CD4-positive, CD25-positive, alpha-beta regulatory T cell (primary cell): Measurements from ENCODE around the gene CPVL. TPM values are rescaled to one million over a fixed set of nuclear protein-coding genes. Genes with fewer than 3 reads are reported as not detected.

Experiments used
- ATAC-seq, 2 donors: fragments of 150-1000 bp; cut with Tn5 transposase; one replicate each; pipeline ENCODE4 v1.10.0; 2021; ENCODE audit warnings: low read depth in 2 of 2, moderate number of reproducible peaks in 2 of 2, moderate library complexity in 1 of 2
- DNase-seq, 3 donors: peaks; one replicate each; pipeline versions ENCODE4 v3.0.0 to v3.0.0-alpha.2; 2012 to 2022; ENCODE audit warnings: mixed read lengths in 1 of 3
- H3K27ac ChIP-seq: one replicate; pipeline ENCODE4 v1.7.0; 2013; ENCODE audit warnings: mild to moderate bottlenecking, low read length; ENCODE audit not compliant: insufficient read depth, poor library complexity, severe bottlenecking
- H3K27me3 ChIP-seq: one replicate; pipeline ENCODE4 v1.7.0; 2013; ENCODE audit warnings: low read length; ENCODE audit not compliant: control insufficient read depth, insufficient read depth
- H3K36me3 ChIP-seq: one replicate; pipeline ENCODE4 v1.7.0; 2013; ENCODE audit warnings: mild to moderate bottlenecking, low read length, moderate library complexity; ENCODE audit not compliant: control insufficient read depth, insufficient read depth
- H3K4me1 ChIP-seq: 2 replicates; pipeline ENCODE4 v1.7.0; 2013; ENCODE audit warnings: mild to moderate bottlenecking, low read length; ENCODE audit not compliant: insufficient read depth, control insufficient read depth, poor library complexity, severe bottlenecking
- H3K4me3 ChIP-seq: one replicate; pipeline ENCODE4 v1.7.0; 2013; ENCODE audit warnings: low read depth, mild to moderate bottlenecking, low read length, moderate library complexity
- H3K9me3 ChIP-seq, 2 experiments: 1 replicate in 1 of 2; 2 replicates in 1 of 2; pipeline ENCODE4 v1.7.0; 2013; ENCODE audit warnings: low read length in 2 of 2, mild to moderate bottlenecking in 1 of 2, moderate library complexity in 1 of 2; ENCODE audit not compliant: control insufficient read depth in 2 of 2
- H3K27ac Mint-ChIP-seq, 3 donors: one replicate each; pipeline ENCODE4 v1.8.0; 2020 to 2022; ENCODE audit warnings: mild to moderate bottlenecking in 3 of 3, mixed read lengths in 3 of 3, moderate library complexity in 2 of 3
- H3K27me3 Mint-ChIP-seq: one replicate; pipeline ENCODE4 v1.8.0; 2022; ENCODE audit warnings: mild to moderate bottlenecking, mixed read lengths
- H3K36me3 Mint-ChIP-seq: one replicate; pipeline ENCODE4 v1.8.0; 2020; ENCODE audit warnings: mixed read lengths
- H3K4me1 Mint-ChIP-seq, 4 donors: one replicate each; pipeline ENCODE4 v1.8.0; 2020 to 2022; ENCODE audit warnings: mixed read lengths in 4 of 4, mild to moderate bottlenecking in 1 of 4
- H3K4me3 Mint-ChIP-seq, 4 donors: one replicate each; pipeline ENCODE4 v1.8.0; 2020 to 2022; ENCODE audit warnings: mild to moderate bottlenecking in 4 of 4, mixed read lengths in 4 of 4, moderate library complexity in 3 of 4
- H3K9me3 Mint-ChIP-seq, 7 donors: one replicate each; pipeline ENCODE4 v1.8.0; 2020 to 2022; ENCODE audit warnings: mixed read lengths in 7 of 7, mild to moderate bottlenecking in 3 of 7, moderate library complexity in 2 of 7
- polyA plus RNA-seq, 4 donors: library from polyadenylated mRNA; unstranded; fragments of 300-500 nt; fragmentation: Illumina TruSeq; gene quantifications; one replicate each; pipeline ENCODE4 v1.2.3, GENCODE V29; 2021
- total RNA-seq: library from RNA; stranded (reverse); gene quantifications from one replicate; pipeline ENCODE4 v1.2.3, GENCODE V29; 2022

The CPVL gene
- total and polyA plus RNA-seq, 5 donors from 2014 or later = 0.15 to 1.3 (median 0.77) TPM; not detected in 1

DNA sequence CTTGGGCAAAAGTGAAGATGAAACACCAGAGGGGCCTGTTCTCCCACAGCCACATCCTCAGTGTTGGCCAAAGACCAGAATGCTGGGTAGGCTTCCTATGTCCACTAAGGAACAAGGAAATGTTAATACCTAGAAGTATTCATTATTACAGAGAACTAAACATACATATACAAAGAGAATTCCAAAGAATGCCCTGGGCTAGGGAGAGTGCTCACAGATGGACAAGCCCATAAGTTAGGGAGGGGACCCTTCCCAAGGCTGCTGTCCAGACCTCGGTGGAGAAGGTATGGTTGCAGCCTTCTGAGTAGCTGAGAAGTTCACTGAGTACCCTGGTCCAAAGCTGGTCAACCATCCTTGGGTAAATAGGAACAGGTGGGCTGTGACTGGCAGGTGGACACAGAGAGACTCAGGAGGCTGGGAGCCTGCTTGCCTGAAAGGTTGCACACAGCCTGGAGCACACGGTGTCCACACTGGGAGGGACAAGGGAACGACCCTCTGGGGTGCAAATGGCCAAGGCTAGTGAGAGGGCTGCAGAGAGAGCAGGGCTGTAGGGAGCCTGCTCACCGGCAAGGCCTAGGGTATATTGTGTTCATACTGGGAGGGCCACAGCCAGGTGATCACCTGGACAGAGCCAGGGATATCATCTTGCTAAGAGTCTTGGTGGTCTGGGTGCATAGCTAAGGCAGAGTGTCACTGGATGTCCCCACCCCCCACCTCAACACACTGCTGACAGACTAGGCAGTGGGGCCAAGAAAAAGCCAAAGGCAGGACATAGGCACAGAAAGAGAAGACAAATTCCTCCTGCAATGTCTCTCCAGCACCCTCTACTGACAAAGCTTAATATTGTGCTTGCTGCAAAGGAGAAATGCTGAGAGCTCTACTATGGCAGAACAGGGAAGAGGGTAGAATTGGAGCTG, 40.3 kb downstream of the CPVL start:
- no peaks in the 10 kb centered on the region for H3K36me3 Mint-ChIP-seq
- ATAC-seq (no peak), DNase-seq (peak in 1 of 3 donors; percentile 55)
- H3K36me3 ChIP-seq = no peaks in the 10 kb centered on the region
- H3K27ac Mint-ChIP-seq = no peak overlapping the region
- no peaks in the 10 kb centered on the region for H3K27me3 ChIP-seq
- no peak overlapping the region for H3K27ac ChIP-seq
- no peak overlapping the region for H3K4me3 Mint-ChIP-seq
- H3K9me3 ChIP-seq = no peaks in the 10 kb centered on the region
- peaks cover 0 to 3% (median 0%) of the 10 kb centered on the region in 7 donors for H3K9me3 Mint-ChIP-seq
- no peaks in the 10 kb centered on the region for H3K4me1 ChIP-seq
- no peak overlapping the region for H3K4me3 ChIP-seq
- peaks cover 0 to 3% (median 0%) of the 10 kb centered on the region in 4 donors for H3K4me1 Mint-ChIP-seq
- H3K27me3 Mint-ChIP-seq = peaks cover 6% of the 10 kb centered on the region

DNA sequence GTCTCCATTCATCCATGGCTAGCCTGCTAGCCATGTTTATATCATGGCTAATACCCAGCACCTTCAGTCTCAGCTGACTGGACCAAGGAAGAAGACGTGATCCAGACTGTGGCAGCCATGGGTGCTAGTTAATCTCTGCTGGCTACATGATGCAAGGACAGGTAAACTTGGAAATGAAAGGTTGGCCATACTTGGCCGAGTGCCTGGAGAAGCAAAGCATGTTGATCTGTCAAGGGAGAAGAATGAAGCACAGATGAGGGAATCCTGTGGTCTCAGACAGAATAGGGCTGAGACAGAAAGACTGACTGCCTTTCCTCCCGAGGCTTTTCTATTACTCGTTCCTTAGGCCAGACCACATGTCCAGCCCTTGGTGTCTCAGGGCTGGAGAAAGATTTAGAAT, 41.1 kb downstream of the CPVL start:
- H3K4me1 Mint-ChIP-seq = peaks cover 0 to 3% (median 0%) of the 10 kb centered on the region in 4 donors
- Histone ChIP-seq H3K27me3 (no peaks in the 10 kb centered on the region), H3K4me1 (no peaks in the 10 kb centered on the region), H3K4me3 (no peak overlapping the region), H3K36me3 (no peaks in the 10 kb centered on the region), H3K9me3 (no peaks in the 10 kb centered on the region), H3K27ac (no peak overlapping the region)
- no peaks in the 10 kb centered on the region for H3K36me3 Mint-ChIP-seq
- DNase-seq = no peak
- H3K9me3 Mint-ChIP-seq = peaks cover 0 to 3% (median 0%) of the 10 kb centered on the region in 7 donors
- no peak overlapping the region for H3K4me3 Mint-ChIP-seq
- no peak overlapping the region for H3K27ac Mint-ChIP-seq
- no peak for ATAC-seq
- H3K27me3 Mint-ChIP-seq = peaks cover 6% of the 10 kb centered on the region

DNA sequence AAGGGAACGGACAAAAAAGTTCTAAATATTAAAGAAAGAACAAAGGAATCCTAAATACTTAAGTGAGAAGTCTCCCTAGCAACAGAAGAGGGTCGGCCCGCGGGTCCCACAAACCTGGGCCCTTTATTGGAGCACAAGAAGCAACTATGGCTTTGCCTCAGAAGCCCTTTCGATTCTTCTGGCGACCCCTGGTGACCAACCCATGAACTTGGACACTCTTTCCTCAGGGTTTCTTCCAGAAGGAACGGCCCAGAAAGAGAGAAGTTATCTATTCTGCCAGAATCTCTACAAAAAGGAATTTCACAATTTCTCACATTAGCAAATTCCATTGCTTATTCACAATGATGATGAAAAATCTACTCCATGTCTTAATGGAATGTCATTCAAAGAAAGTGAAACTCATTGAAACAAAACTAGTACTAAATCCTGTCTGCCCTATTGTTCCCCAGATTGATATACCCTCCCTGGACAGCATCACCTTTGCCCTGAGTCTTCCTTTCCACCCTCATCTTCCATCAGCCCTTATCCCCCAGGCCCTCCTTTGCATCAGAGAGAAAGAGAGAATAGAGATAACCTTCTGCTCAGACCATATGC, 43.7 kb downstream of the CPVL start:
- Mint-ChIP-seq H3K4me3 (no peak overlapping the region), H3K9me3 (peaks cover 0 to 3% (median 0%) of the 10 kb centered on the region in 7 donors), H3K27me3 (no peaks in the 10 kb centered on the region), H3K4me1 (peaks cover 0 to 3% (median 0%) of the 10 kb centered on the region in 4 donors), H3K36me3 (no peaks in the 10 kb centered on the region), H3K27ac (no peak overlapping the region)
- no peaks in the 10 kb centered on the region for H3K27me3 ChIP-seq
- H3K36me3 ChIP-seq = no peaks in the 10 kb centered on the region
- DNase-seq (peak in 1 of 3 donors; percentile 49), ATAC-seq (no peak)
- no peak overlapping the region for H3K27ac ChIP-seq
- H3K4me1 ChIP-seq = no peaks in the 10 kb centered on the region
- no peak overlapping the region for H3K4me3 ChIP-seq
- H3K9me3 ChIP-seq = no peaks in the 10 kb centered on the region

DNA sequence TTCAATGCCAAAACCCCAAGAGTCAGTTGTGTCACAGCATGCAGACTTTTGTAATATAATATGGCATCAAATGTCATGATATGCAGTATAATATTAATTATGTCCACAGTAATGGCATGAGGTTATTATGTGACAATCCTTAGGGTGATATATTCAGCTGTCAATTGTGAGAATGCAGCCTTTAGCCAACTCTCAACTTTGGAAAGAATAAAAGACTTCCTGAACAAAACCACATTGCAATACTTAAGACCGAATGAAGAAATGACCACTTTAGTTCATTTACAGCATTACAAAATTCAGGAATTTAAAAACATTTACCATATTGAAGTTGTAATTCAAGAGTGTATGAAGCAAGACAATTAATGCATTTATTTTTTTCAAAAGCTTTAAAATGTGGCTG, 45.4 kb downstream of the CPVL start:
- H3K27me3 ChIP-seq = no peaks in the 10 kb centered on the region
- Mint-ChIP-seq H3K9me3 (peaks cover 0 to 3% (median 0%) of the 10 kb centered on the region in 7 donors), H3K27ac (no peak overlapping the region), H3K4me3 (no peak overlapping the region), H3K4me1 (peaks cover 0 to 3% (median 0%) of the 10 kb centered on the region in 4 donors), H3K36me3 (no peaks in the 10 kb centered on the region), H3K27me3 (peaks cover 5% of the 10 kb centered on the region)
- no peak overlapping the region for H3K4me3 ChIP-seq
- ATAC-seq (no peak), DNase-seq (no peak)
- H3K9me3 ChIP-seq = no peaks in the 10 kb centered on the region
- no peaks in the 10 kb centered on the region for H3K36me3 ChIP-seq
- H3K27ac ChIP-seq = no peak overlapping the region
- no peaks in the 10 kb centered on the region for H3K4me1 ChIP-seq

DNA sequence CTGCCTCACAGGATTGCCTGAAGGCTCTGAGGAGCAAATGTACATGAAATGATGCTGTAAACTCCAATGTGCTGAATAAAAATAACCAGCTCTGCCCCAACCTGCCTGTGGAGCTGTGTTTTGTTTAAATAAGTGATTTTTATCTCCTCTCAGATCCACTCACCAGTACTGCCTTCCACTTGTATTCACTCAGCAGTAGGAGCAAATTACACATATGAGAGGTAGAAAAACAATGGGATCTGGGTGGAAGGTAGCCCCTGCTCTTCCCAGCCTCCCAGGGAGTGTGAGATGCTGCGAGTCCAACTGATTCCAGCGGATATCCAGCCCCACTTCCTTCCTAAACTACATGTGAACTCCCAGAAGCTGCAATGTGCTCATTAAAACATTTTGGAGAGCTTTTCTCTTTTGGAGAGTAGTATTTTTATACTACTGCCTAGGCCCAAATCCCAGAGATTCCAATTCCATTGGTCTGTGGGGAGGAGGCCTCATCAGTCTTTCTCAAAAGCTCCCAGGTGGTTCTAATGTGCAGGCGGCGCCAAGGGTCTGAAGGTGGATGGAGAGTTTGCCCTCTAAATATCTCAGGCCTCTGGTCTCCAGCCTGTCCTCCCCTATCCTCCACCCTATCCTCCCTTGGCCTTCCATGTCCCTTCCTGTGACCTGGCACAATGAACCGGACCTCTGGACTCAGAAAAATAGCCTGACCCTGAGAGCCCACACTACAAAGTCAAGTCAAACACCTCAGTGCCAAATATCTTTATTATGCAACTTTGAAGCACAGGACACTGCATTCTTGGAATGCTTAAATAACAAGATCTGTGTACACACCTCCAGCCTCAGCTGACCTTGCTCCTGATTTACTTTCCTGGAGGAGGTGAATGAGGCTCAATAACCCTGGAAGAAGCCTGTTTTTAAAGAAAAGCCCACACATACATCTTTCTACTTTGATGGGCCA, 46.2 kb downstream of the CPVL start:
- H3K36me3 ChIP-seq = no peaks in the 10 kb centered on the region
- H3K36me3 Mint-ChIP-seq = no peaks in the 10 kb centered on the region
- H3K9me3 ChIP-seq = no peaks in the 10 kb centered on the region
- H3K27me3 Mint-ChIP-seq = peaks cover 5% of the 10 kb centered on the region
- no peaks in the 10 kb centered on the region for H3K27me3 ChIP-seq
- H3K27ac ChIP-seq = no peak overlapping the region
- H3K4me3 Mint-ChIP-seq = no peak overlapping the region
- H3K4me3 ChIP-seq = no peak overlapping the region
- H3K9me3 Mint-ChIP-seq = peaks cover 0 to 3% (median 0%) of the 10 kb centered on the region in 7 donors
- DNase-seq (no peak), ATAC-seq (no peak)
- H3K4me1 Mint-ChIP-seq = peaks cover 0 to 3% (median 0%) of the 10 kb centered on the region in 4 donors
- no peak overlapping the region for H3K27ac Mint-ChIP-seq
- H3K4me1 ChIP-seq = no peaks in the 10 kb centered on the region

DNA sequence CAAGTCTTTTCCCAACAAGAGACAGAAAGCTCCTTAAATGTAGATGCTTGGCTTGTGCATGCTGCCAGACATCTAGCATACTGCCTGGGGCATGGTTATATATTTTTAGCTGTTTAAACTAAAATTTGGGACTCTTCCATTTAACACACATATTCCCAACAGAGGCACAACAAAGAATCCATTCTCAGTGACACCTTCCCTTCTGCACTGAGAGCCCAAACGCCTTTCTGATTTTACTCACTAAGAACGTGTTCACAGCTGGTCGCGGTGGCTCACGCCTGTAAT, 49.9 kb downstream of the CPVL start:
- peaks cover 7% of the 10 kb centered on the region for H3K27me3 Mint-ChIP-seq
- no peaks in the 10 kb centered on the region for H3K36me3 Mint-ChIP-seq
- no peaks in the 10 kb centered on the region for H3K27me3 ChIP-seq
- H3K9me3 Mint-ChIP-seq = no peaks in the 10 kb centered on the region
- H3K4me3 Mint-ChIP-seq = no peak overlapping the region
- H3K4me3 ChIP-seq = no peak overlapping the region
- H3K27ac Mint-ChIP-seq = no peak overlapping the region
- no peaks in the 10 kb centered on the region for H3K9me3 ChIP-seq
- no peaks in the 10 kb centered on the region for H3K36me3 ChIP-seq
- DNase-seq (no peak), ATAC-seq (no peak)
- no peak overlapping the region for H3K27ac ChIP-seq
- H3K4me1 Mint-ChIP-seq = peaks cover 0 to 7% (median under 1%) of the 10 kb centered on the region in 4 donors
- no peaks in the 10 kb centered on the region for H3K4me1 ChIP-seq

DNA sequence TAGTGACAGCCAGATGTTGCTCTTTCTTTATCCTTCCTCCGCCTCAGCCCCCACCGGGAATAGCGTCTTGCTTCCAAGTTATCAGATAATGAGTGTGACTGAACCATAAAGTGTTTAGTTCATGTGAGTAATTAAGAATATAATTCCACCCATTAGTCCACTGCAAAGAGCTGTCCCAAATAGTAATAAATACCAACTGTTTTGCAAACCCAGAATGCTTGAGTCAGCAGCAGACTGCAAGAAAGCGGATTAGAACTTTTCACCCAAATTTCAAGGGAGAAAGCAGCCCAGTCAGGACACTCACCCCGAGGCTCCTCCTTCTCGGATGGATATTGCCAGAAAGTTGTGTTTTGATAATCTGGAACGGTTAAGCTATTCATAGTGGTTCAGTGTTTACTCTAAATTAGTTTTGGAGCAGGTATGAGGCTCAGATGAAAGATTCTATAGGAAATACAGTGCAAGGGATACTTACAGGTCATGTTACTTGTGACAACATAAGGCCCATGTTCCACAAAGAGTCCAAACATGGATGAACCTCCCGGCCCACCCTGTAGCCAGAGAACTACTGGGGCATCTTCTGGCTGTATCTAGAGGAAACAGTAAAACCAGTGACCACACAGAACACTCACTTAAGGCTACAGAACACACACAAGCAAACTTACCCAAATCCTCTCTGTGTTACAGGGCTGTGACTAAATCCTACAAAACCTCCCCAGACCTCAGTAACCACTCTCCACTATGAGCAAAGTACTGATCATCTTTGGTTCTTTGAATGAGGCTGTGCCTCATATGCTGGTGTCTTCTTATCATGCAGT, 50.5 kb downstream of the CPVL start:
- DNase-seq = no peak
- H3K4me3 ChIP-seq = no peak overlapping the region
- H3K36me3 ChIP-seq = no peaks in the 10 kb centered on the region
- Mint-ChIP-seq H3K36me3 (no peaks in the 10 kb centered on the region), H3K9me3 (no peaks in the 10 kb centered on the region), H3K27me3 (peaks cover 9% of the 10 kb centered on the region), H3K27ac (no peak overlapping the region), H3K4me1 (peaks cover 0 to 13% (median 2%) of the 10 kb centered on the region in 4 donors), H3K4me3 (no peak overlapping the region)
- H3K27ac ChIP-seq = no peak overlapping the region
- H3K9me3 ChIP-seq = no peaks in the 10 kb centered on the region
- ATAC-seq = no peak
- no peaks in the 10 kb centered on the region for H3K27me3 ChIP-seq
- H3K4me1 ChIP-seq = no peaks in the 10 kb centered on the region
